Activated T-cell treated with anti-CD3 and anti-CD28 coated beads for 24 hours (primary cell): ENCODE measurements around the gene ARFIP2.

Source experiments
- DNase-seq: peaks from one replicate; pipeline ENCODE4 v3.0.0-alpha.2; 2020; ENCODE audit warnings: low read depth

Gene ARFIP2

DNA sequence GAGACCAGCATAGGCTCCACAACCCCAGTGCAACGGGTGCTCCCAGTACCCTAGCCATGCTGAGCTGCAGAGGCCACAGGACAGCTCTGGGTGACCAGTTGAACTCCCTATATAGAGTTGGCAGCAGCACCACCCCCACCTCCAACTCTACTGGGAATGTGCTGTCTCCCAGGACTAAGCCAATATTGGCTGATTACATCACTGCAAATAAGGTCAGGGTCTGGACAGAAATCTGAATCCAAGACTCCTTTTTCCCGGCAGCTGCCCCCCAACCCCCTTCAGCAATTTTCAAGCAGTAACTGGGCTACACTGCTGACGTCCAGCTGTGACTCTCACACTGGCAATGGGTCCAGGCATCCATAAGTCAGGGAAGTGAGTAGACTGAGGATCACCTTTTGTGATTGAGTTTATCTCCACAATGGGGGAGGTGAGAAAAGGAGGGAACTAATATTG is 40.2 kb downstream of the ARFIP2 start, which contains the start of gene HPX:
HPX (minus strand) TSS at position 82 of the 453 bp plus-strand sequence; CDS start at position 58, 24 bp downstream.
- no peak for DNase-seq

DNA sequence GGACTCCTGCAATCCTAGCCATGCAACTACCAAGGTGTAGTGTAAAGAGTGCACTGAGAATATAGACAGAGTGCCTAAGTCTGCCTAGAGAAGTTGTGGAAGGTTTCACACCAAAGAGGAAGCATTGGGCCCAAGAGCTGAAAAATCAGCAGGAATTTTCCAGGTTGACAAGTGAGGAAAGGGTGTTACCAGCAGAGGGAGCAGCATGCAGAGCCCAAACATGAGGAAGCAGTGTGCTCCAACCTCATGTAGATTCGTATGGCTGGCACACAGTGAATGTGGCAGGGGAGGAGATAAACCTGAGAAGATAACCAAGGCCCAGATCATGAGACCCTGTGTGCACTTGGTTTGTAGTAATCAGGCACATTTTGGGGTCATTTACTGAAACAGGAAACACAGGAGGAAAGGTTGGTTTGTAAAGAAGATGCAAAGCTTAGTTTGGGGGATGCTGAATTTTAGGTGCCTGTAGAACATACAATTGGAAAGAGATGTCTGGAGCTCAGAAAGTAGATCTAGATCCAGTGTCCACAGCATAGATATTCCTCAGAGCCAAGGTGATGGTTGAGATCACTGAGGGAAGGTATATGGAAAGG is 42.1 kb downstream of the ARFIP2 start:
- peak; percentile 35 for DNase-seq

- no peak for DNase-seq
These were observed 43.1 kb downstream of the ARFIP2 start for GRCh38 chr11:6437993-6438392.

DNA sequence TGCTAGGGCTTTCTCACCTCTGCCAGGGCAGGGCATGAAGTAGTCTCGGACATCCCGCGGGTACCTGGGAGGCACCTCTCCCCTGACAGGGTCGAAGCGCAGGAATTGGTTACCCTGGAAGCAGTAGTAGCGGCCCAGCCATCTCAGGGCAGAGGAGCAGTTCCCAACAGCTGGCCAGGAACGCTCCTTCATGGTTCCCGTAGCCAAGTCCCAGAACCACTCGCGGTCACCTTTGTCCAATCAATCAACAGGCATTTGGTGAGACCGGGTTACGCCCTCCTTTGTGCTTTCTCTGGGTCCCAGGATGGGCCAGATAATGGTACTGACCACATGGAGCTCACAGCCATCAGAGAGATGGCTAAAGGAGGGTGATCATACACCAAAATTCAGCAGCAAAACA is 43.7 kb downstream of the ARFIP2 start:
- DNase-seq: no peak

DNA sequence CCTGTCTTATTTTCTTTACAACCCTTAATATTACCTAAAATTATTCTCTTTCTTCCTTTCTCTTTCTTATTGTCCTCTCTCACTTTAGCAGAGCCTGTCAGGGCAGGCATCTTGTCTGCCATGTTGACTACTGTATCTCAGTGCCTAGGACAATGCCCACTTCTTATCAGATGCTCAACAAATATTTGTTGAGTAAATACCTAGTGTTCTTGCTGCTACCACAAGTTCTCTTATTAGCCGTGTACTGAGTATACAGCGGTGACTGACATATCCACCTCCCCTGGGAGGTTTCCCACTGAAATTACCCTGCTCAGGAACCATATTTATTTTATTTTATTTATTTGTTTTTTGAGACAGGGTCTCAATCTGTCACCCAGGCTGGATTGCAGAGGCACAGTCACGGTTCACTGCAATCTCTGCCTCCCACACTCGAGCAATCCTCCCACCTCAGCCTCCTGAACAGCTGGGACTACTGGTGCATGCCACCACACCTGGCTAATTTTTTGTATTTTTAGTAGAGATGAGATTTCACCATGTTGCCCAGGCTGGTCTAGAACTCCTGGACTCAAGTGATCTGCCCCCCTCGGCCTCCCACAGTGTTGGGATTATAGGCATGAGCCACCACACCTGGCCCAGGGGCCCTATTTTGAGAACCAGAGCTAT is 47.0 kb downstream of the ARFIP2 start:
- DNase-seq: no peak

DNA sequence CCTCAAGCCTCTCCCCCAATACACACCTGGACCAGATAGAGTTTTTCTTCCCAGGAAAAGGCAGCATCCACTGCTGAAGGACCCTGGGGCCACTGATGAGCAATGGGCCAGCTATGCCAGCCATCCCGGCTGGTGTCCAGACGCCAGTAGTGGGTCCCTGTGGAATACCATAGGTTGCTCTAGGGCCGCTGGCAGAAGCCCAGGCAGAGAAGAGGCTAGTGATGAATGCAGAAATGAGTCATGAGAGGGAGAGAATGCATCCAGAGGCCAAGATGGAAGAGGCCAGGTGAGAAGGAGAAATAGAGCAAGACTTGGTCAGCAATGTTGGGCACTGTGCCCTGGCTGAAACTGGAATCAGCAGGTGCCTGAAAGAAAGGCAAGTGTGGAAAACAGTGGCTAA is 49.3 kb downstream of the ARFIP2 start:
- DNase-seq: no peak

GRCh38 chr11:6427516-6427915 is 53.6 kb downstream of the ARFIP2 start:
- DNase-seq: no peak
